Uterus (tissue), 4 donors: ENCODE results near the gene CTIF. TPM values are rescaled to one million over a fixed set of nuclear protein-coding genes. Genes with fewer than 3 reads are reported as not detected.

ENCODE experiments used
- DNase-seq, 2 donors: peaks; one replicate each; pipeline ENCODE4 v3.0.0-alpha.2; 2019 to 2020
- H3K27ac ChIP-seq, 2 donors: fragments of 200-600 bp; sonication (generic); 1 replicate in 1 of 2; 2 replicates in 1 of 2; pipeline ENCODE4 v1.5.1; 2016 to 2018
- H3K27me3 ChIP-seq, 2 donors: fragments of 200-600 bp; sonication (generic); one replicate each; pipeline ENCODE4 v1.5.1; 2018 to 2019; ENCODE audit warnings: control low read depth in 1 of 2
- H3K36me3 ChIP-seq, 2 donors: fragments of 200-600 bp; sonication (generic); one replicate each; pipeline ENCODE4 v1.5.1; 2019; ENCODE audit warnings: control low read depth in 1 of 2
- H3K4me1 ChIP-seq, 2 donors: fragments of 200-600 bp; sonication (generic); one replicate each; pipeline ENCODE4 v1.5.1; 2018 to 2019; ENCODE audit warnings: control low read depth in 1 of 2
- H3K4me3 ChIP-seq, 2 donors: fragments of 200-600 bp; sonication (generic); 1 replicate in 1 of 2; 2 replicates in 1 of 2; pipeline ENCODE4 v1.5.1; 2018 to 2019; ENCODE audit warnings: mild to moderate bottlenecking in 1 of 2
- H3K9me3 ChIP-seq, 2 donors: fragments of 200-600 bp; sonication (generic); one replicate each; pipeline ENCODE4 v1.5.1; 2019; ENCODE audit warnings: control low read depth in 1 of 2
- CTCF ChIP-seq, 4 experiments: fragments of 200-600 bp in 2 of 4; fragments of 450-650 bp in 2 of 4; sonication (generic) in 2 of 4; IDR thresholded peaks; one replicate each; pipeline ENCODE4 v1.5.1; 2016 to 2019; ENCODE audit warnings: antibody characterized with exemption in 4 of 4, mild to moderate bottlenecking in 2 of 4, moderate library complexity in 1 of 4
- POLR2A ChIP-seq, 2 donors: fragments of 450-650 bp; IDR thresholded peaks; one replicate each; pipeline ENCODE4 v1.6.1; 2016; ENCODE audit warnings: antibody characterized with exemption in 2 of 2, mild to moderate bottlenecking in 1 of 2, moderate library complexity in 1 of 2
- intact Hi-C: fragments of 100-400 bp; cut with DNase I; formaldehyde crosslinking; loops from one replicate; pipeline ENCODE4 v1.15.1; 2023; ENCODE audit warnings: low total_unique reads
- total RNA-seq, 4 donors: library from RNA; depleted of rRNA in 3 of 4; stranded (reverse); fragments of >200 nt in 3 of 4; gene quantifications; one replicate each; pipeline versions ENCODE4 v1.1.0 to v1.2.4, GENCODE V29; 2014 to 2023
- donor health status: DM: yes; HTN: yes; CAD: no.

The CTIF gene
- total RNA-seq, 4 donors from 2014 or later, result 11.3 to 94.3 (median 48.0) TPM

GRCh38 chr18:48553236-48553635 lies 14.4 kb downstream of the CTIF start:
- TF ChIP-seq POLR2A (IDR thresholded peaks at IDR 0.05) (no peak), CTCF (IDR thresholded peaks at IDR 0.05) (no peak)
- DNase-seq, result no peak
- no peaks in the 10 kb centered on the region for H3K4me1 ChIP-seq
- H3K36me3 ChIP-seq, result no peaks in the 10 kb centered on the region
- intact Hi-C loops, result no loop called here
- no peaks in the 10 kb centered on the region for H3K27me3 ChIP-seq
- no peak overlapping the region for H3K27ac ChIP-seq
- no peaks in the 10 kb centered on the region for H3K9me3 ChIP-seq
- H3K4me3 ChIP-seq, result no peak overlapping the region

DNA sequence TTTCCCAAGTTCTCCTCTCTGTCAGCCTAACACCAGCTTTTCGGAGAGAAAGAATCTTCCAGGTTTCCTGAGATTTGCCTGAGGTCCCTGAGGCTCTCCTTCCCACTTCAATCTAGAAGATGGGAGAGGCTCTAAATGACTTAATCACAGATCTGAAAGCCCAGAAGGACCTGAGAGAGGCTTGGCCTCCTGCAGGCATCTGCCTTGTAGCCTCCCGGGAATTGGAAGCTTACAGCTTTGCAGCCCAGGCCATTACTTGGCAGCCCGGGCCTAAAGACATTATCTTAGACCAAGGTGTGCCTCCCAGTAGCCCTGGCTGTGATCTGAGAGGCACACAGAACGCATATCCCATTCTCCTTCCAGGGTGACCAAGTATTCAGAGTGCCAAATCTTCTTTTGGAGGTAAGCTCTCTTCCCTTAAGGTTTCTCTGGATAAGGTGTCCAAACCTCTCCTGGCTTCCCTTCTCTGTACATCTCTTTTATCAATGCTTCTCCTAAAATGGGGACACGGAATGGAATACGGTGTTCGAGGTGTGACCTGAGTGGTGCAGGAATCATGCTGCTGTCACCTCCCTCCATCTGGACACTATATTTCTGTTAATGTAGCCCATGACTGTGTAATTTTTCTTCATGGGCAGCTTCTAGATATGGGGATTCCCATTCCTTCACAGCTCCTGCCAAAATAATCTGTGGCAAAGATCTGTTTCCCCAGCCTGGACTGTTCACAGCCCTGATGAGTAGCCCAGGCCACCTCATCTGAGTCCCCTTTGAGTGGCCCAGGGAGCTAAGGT lies 16.0 kb downstream of the CTIF start:
- no peak for DNase-seq
- intact Hi-C loops, result no loop called here
- Histone ChIP-seq H3K36me3 (no peaks in the 10 kb centered on the region), H3K4me1 (no peaks in the 10 kb centered on the region), H3K4me3 (no peak overlapping the region), H3K27ac (no peak overlapping the region), H3K9me3 (no peaks in the 10 kb centered on the region), H3K27me3 (no peaks in the 10 kb centered on the region)
- TF ChIP-seq CTCF (IDR thresholded peaks at IDR 0.05) (no peak), POLR2A (IDR thresholded peaks at IDR 0.05) (no peak)

GRCh38 chr18:48555465-48555995 lies 16.7 kb downstream of the CTIF start:
- H3K4me1 ChIP-seq, result no peaks in the 10 kb centered on the region
- intact Hi-C loops, result no loop called here
- no peak overlapping the region for H3K27ac ChIP-seq
- no peaks in the 10 kb centered on the region for H3K27me3 ChIP-seq
- no peaks in the 10 kb centered on the region for H3K36me3 ChIP-seq
- TF ChIP-seq POLR2A (IDR thresholded peaks at IDR 0.05), result no peak
- TF ChIP-seq CTCF (IDR thresholded peaks at IDR 0.05), result no peak
- H3K9me3 ChIP-seq, result no peaks in the 10 kb centered on the region
- H3K4me3 ChIP-seq, result no peak overlapping the region
- no peak for DNase-seq

DNA sequence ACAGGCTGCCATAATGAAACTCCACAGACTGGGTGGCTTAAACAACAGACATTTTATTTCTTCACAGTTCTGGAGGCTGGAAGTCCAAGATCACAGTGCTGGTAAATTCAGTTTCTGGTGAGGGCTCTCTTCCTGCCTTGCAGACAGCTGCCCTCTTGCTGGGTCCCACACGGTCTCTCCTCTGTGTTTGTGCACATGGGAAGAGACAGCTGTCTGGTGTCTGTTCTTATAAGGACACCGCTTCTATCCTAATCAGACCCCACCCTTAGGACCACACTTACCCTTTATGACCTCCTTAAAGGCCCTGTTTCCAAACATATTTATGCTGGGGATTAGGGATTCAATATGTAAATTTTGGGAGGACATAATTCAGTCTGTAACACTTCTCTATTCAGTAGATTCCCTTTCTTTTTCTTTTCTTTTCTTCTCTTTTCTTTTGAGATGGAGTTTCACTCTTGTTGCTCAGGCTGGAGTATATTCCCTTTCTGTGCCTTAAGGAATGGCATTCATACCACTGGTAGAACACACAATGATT lies 18.9 kb downstream of the CTIF start:
- Histone ChIP-seq H3K9me3 (no peaks in the 10 kb centered on the region), H3K4me3 (no peak overlapping the region), H3K27ac (no peak overlapping the region), H3K4me1 (no peaks in the 10 kb centered on the region), H3K36me3 (no peaks in the 10 kb centered on the region), H3K27me3 (no peaks in the 10 kb centered on the region)
- no peak for DNase-seq
- TF ChIP-seq POLR2A (IDR thresholded peaks at IDR 0.05), result no peak
- no peak for TF ChIP-seq CTCF (IDR thresholded peaks at IDR 0.05)
- intact Hi-C loops, result no loop called here

DNA sequence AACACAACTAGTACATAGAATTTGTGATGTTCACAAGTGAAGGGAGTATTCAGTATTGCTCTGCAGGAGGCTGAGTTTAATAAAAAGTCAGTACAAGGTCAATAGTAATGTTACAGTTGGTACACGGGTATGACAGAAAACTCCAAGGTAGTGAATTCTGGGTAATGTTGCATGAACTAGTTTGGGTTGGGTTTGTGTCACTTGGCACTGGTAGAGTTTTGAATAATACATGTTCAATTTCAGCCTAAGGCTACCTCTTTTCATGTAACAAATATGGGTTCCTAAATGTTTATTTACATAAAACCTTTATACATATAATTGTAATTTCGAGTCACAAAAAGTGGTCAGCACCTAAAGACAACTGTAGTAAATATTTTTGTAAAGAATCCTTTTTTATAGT lies 19.4 kb downstream of the CTIF start:
- H3K27ac ChIP-seq, result no peak overlapping the region
- DNase-seq, result no peak
- no peaks in the 10 kb centered on the region for H3K27me3 ChIP-seq
- intact Hi-C loops, result no loop called here
- no peaks in the 10 kb centered on the region for H3K36me3 ChIP-seq
- no peaks in the 10 kb centered on the region for H3K4me1 ChIP-seq
- H3K4me3 ChIP-seq, result no peak overlapping the region
- H3K9me3 ChIP-seq, result no peaks in the 10 kb centered on the region
- TF ChIP-seq CTCF (IDR thresholded peaks at IDR 0.05), result no peak
- TF ChIP-seq POLR2A (IDR thresholded peaks at IDR 0.05), result no peak
